Smooth muscle cell of the brain vasculature (primary cell): ENCODE measurements around the gene GRID1.
"Not testable (repeated sequence)": the region's sequence is repeated elsewhere in the genome, so short reads cannot be mapped to it uniquely, and the experiment has no call there.

Experiments used
- DNase-seq: peaks from one replicate; pipeline ENCODE4 v3.0.0-alpha.2; 2012; ENCODE audit warnings: low read depth, low spot score

Gene GRID1

GRCh38 chr10:86042161-86042560, 324.4 kb downstream of the GRID1 start:
- no peak for DNase-seq

- DNase-seq: no peak
These were observed 325.5 kb downstream of the GRID1 start for GRCh38 chr10:86041116-86041515.

GRCh38 chr10:86038371-86038770, 328.2 kb downstream of the GRID1 start:
- DNase-seq: no peak

GRCh38 chr10:86037096-86037495, 329.5 kb downstream of the GRID1 start:
- no peak for DNase-seq

GRCh38 chr10:86036544-86036831, 330.1 kb downstream of the GRID1 start:
- DNase-seq: no peak

GRCh38 chr10:86035791-86036543, 330.6 kb downstream of the GRID1 start:
- DNase-seq: no peak

GRCh38 chr10:86034710-86035109, 331.9 kb downstream of the GRID1 start:
- no peak for DNase-seq

- DNase-seq: no peak
These were observed 333.0 kb downstream of the GRID1 start for GRCh38 chr10:86033581-86033980.

GRCh38 chr10:86032087-86032486, 334.5 kb downstream of the GRID1 start:
- DNase-seq: not testable (repeated sequence)

- no peak for DNase-seq
These were observed 336.3 kb downstream of the GRID1 start for GRCh38 chr10:86030312-86030711.

- no peak for DNase-seq
These were observed 339.2 kb downstream of the GRID1 start for GRCh38 chr10:86027346-86027745.

GRCh38 chr10:86025509-86025908, 341.1 kb downstream of the GRID1 start:
- no peak for DNase-seq

GRCh38 chr10:86024281-86025041, 342.1 kb downstream of the GRID1 start:
- no peak for DNase-seq

GRCh38 chr10:86023931-86024280, 342.7 kb downstream of the GRID1 start:
- no peak for DNase-seq

- DNase-seq: no peak
These were observed 343.3 kb downstream of the GRID1 start for GRCh38 chr10:86023336-86023735.

GRCh38 chr10:86022906-86023305, 343.7 kb downstream of the GRID1 start:
- DNase-seq: no peak

GRCh38 chr10:86020134-86020533, 346.5 kb downstream of the GRID1 start:
- no peak for DNase-seq

- no peak for DNase-seq
These were observed 347.5 kb downstream of the GRID1 start for GRCh38 chr10:86019141-86019540.

GRCh38 chr10:86018735-86019058, 347.9 kb downstream of the GRID1 start:
- no peak for DNase-seq

GRCh38 chr10:86017841-86018734, 348.5 kb downstream of the GRID1 start:
- no peak for DNase-seq

- no peak for DNase-seq
These were observed 353.0 kb downstream of the GRID1 start for GRCh38 chr10:86013568-86013967.

GRCh38 chr10:86007171-86007570, 359.4 kb downstream of the GRID1 start:
- no peak for DNase-seq

- no peak for DNase-seq
These were observed 362.3 kb downstream of the GRID1 start for GRCh38 chr10:86004337-86004736.
